Skeletal muscle cell (primary cell): ENCODE results near the gene PPM1L.
"Not testable (repeated sequence)": the region's sequence is repeated elsewhere in the genome, so short reads cannot be mapped to it uniquely, and the experiment has no call there.

Experiments
- DNase-seq: peaks from one replicate; pipeline ENCODE4 v3.0.0-alpha.2; 2010; ENCODE audit warnings: low read depth
- H3K4me3 ChIP-seq: 2 replicates; pipeline ENCODE4 v1.5.1; 2011; ENCODE audit warnings: low read depth, mild to moderate bottlenecking, control low read depth, low read length, moderate library complexity

Gene PPM1L

DNA sequence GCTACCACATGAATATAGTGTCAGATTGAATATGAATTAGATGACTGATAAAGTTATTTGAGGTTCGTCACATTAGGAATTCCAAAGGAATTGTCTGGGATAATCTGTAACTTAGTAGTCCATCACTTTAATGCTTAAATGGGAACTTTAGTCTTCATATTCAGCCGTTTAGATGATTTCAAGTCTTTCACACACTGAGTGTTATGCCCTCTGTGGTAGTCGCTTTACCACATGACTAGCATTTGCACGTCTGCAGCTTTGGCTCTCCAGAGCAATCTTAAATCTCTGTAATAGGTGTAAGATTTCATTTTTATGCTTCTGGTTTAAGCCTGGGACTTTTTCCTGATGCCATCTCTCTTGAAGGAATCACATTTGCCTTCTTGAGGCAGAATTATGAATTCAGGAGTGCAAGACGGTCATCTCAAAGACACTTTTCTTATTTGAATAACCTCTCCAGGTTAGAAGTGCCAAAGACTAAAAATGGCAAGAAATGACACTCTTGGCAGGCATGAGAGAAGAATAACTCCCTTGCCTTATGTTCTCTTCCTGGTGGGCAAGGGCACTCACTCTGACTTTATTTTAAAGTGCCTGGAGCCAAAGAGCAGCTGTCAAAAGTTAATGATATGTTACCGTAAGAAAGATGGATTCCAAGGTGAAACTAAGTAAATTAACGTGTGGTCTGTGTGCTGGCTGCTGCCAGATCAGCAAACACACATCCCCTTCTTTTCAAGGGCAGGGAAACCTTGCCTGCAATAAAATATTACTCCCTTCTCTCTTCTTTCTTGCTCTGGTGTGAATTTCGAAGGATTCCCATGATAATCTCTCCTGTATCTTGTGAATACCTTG, 195.8 kb downstream of the PPM1L start:
- no peak for DNase-seq
- no peak overlapping the region for H3K4me3 ChIP-seq

DNA sequence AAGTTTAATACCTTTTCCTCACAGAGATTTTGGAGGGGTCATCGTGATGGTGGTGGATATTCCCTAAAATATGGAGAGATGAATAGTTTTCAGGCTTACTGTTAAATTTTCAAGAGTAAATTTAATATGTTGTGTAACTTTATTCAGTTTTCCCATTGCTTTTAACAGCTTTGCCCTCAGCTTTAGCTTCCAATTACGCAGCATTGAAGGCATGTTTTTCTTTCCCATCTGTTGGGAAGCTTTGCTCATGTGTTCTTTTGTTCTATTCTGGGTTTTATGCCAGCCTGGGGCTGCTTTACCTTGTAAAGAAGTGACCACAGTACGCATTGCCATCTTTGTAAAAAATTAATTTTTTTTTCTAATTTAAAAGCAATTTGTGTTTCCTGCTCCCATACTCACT, 197.7 kb downstream of the PPM1L start:
- DNase-seq = no peak
- H3K4me3 ChIP-seq = no peak overlapping the region

DNA sequence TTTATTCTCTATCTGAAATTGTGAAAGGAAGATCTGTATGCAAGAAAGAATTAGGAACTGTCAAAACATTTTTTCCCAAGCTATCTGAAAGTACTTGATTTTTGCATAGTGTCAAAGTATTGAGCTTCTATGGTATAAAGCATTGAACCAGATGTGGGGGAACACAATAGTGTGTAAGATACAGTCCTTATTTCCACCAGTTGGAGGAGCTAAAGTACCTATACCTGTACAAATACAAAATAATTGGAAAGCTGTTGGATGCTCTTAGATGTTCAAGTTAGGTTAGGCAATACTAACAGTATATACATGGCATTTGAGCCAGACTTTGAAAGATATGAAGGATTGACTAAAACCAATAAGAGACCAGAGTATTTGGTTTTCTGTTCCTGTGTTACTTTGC, 200.8 kb downstream of the PPM1L start:
- H3K4me3 ChIP-seq = no peak overlapping the region
- no peak for DNase-seq

DNA sequence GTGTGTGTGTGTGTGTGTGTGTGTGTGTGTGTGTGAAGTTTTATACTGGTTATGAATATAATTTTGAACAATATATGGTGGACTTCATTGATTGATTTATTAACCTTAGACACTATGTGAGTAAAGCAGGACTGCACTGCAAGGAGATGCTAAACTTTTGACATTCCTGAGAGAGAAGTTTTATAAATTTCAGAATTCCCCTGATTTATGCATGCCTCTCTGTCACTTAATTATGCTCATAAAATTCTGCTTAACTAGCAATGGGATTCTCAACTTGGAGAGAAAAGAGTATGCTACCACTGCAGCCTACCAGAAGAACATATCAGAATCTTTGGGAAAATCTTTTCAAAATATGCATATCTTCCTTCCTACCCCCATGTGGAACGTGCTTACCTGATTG, 204.5 kb downstream of the PPM1L start:
- no peak overlapping the region for H3K4me3 ChIP-seq
- DNase-seq = no peak

DNA sequence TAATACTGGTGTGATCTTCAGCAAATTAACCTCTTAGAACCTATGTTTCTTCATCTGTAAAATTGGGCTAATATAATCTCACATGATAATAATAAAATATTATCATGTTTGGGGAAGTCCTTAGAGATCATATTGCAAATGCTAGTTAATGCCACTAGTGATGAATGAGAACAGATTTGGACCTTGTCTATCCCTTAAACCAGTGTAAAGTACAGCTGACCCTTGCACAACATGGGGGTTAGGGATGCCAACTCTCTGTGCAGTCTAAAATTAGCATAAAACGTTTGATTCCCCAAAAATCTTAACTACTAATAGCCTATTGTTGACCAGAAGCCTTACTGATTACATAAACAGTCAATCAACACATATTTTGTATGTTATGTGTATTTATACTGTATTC, 207.9 kb downstream of the PPM1L start:
- H3K4me3 ChIP-seq = no peak overlapping the region
- DNase-seq = no peak

DNA sequence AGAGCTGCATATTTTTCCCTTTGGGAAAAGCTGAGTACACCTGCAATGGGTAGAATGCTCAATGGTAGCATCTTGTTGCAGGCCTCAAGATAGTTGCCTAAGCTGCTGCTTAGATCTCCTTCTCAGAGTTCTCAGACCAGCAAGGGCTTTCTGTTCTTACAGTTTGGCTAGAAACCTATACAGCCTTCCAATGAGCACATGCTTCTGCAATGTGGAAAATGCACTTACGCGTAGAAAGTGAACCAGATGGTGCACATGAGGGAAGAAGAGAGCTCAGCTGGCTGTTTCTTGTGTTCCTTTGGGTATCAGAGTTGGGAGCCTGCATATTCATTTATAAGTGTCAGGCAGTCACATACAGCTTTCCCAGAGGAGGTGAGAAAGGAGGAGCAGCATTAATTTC, 212.7 kb downstream of the PPM1L start:
- no peak for DNase-seq
- H3K4me3 ChIP-seq = no peak overlapping the region

DNA sequence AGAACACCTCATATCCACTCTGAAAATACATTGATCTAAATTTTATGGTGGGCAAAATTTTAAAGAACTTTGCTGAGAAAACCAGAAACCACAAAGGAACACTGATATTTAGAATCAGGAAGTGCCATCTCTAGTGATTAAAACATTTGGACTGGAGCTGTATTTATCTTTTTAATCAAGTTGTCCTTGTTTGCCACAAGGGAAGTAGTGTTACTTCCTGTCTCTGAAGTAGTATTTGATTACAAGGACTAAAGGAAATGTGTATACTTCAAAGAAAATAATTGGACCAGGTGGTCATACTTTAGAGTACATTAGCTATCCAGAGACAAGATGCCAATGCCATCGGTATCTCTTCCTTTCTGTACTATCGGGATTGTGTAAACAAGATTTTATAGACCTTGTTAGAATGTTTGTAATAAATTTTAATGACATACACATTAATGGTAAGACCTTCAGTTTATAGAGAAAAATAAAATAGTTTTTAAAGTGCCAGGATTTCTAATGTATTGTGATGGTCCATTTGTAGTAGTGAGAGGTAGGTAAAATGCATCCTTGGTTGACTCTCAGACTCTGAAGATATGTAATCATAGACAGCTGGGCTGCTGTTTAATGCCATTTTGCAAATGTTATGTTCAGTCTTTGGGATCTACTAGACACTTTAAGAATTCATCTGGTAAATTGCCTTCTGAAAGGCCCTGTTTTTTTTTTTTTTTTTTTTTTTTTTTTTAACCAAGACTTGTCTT, 217.2 kb downstream of the PPM1L start:
- DNase-seq = no peak
- no peak overlapping the region for H3K4me3 ChIP-seq

DNA sequence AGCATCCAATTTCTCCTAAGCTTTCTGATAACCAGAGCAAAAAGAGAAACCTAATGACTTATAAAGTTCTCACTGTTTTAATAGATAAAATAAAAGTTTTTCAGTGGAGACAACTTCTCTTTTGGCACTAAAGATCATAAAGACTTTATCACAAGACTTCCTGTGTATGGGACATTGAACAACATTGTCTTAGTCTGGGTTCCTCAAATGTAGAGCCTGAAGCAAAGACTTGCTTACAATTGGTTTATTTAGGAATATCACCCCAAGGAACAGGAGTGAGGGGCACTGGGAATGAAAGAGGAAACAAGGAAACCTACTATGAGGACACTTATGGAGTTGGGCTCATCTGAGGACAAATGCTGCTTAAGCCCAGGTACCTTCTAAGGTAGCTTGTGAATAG, 221.7 kb downstream of the PPM1L start:
- H3K4me3 ChIP-seq = no peak overlapping the region
- no peak for DNase-seq

DNA sequence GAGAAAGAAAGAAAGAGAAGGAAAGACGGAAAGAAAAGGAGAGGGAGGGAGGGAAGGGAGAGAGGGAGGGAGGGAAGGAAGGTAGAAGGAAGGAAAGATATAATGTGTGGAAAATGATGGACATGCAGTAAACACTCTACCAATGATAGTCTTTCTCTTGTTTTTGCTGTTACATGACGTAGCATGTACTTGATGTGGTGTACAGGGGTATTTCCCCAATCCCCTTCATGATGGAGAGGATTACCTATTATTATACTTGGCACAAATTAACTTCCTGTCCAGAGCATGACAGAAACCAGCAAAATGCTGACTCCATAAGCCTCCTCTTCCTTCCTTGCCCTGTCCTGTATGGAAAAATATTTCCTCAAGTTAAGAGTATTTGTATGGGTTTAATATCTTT, 224.7 kb downstream of the PPM1L start:
- H3K4me3 ChIP-seq = no peak overlapping the region
- DNase-seq = no peak

DNA sequence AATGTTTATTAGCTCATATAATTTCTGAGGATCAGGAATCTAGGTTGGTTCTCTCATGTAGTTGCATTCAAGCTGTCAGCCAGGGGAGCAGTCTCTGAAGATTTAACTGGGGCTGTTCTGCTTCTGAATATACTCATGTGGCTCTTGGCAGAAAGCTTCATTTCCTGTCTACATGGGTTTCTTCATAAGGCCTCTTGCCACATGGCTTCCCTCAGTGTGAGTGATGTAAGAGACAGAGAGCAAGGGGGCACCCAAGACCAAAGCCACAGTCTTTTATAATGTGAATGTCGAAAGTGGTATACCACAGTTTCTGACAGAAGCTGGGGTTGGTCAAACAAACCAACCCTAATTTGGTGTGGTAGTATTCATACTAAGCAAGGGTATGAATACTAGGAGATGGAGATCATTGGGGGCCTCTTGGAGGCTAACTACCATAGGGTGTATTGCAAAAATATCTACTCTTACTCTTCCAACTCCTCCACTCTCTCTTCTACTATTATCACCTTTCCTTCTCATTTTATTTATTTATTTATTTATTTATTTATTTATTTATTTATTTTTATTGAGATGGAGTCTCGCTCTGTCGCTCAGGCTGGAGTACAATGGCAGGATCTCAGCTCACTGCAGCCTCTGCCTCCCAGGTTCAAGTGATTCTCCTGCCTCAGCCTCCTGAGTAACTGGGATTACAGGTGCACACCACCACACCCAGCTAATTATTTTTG, 225.3 kb downstream of the PPM1L start:
- DNase-seq = peak; percentile 23

DNA sequence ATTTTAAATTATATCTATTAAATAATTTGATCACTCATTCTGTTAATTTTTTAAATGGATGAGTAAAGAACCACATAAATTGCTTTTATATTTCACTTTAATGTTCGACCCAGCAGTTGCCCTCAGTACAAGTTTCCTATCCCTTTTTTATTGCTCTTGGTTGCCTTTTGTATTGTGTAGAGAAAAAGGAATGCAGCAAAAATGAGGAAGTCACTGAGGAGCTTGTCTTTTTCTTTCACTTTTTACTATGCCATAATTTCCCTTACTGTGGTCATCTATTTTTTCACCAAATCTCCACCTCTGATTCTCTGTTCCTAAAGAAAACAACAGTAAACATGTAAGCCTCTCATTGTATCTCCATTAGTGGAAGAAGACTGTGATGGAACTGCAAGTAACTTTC, 226.5 kb downstream of the PPM1L start:
- H3K4me3 ChIP-seq = no peak overlapping the region
- no peak for DNase-seq

More for the DNA sequence above, 225.3 kb downstream of the PPM1L start:
- no peak overlapping the region for H3K4me3 ChIP-seq

DNA sequence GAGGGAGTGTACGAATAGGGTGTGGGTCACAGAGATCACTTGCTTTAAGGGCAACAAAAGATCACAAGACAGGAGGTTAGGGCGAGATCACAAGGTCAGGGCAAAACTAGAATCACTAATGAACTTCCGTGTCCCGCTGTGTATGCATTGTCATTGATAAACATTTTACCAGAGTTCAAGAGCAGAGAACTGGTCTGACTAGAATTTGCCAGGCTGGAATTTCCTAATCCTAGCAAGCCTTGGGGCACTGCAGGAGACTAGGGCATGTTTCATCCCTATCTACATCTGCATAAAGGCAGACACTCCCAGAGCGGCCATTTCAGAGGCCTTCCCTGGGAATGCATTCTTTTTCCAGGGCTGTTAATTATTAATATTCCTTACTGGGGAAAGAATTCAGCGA, 227.9 kb downstream of the PPM1L start:
- not testable (repeated sequence) for H3K4me3 ChIP-seq, DNase-seq

DNA sequence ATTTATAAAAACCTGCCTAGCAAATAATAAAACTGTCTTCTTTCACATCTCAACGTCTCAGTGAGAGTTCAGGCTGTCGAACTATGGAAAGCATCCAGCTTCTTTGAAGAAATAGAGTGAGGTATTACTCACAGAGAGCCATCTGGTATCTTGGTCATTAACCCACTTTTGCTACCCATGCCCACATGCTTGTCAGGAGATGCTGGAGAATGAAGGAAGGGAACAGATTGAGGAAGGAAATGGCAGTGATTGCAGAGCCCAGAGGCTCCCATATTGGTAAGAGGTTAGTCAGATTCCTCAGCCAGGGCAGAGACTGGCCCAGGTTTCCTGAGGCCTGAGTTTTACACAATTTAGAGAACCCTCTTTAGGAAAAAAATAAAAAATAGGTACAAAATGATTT, 230.0 kb downstream of the PPM1L start:
- no peak overlapping the region for H3K4me3 ChIP-seq
- no peak for DNase-seq

DNA sequence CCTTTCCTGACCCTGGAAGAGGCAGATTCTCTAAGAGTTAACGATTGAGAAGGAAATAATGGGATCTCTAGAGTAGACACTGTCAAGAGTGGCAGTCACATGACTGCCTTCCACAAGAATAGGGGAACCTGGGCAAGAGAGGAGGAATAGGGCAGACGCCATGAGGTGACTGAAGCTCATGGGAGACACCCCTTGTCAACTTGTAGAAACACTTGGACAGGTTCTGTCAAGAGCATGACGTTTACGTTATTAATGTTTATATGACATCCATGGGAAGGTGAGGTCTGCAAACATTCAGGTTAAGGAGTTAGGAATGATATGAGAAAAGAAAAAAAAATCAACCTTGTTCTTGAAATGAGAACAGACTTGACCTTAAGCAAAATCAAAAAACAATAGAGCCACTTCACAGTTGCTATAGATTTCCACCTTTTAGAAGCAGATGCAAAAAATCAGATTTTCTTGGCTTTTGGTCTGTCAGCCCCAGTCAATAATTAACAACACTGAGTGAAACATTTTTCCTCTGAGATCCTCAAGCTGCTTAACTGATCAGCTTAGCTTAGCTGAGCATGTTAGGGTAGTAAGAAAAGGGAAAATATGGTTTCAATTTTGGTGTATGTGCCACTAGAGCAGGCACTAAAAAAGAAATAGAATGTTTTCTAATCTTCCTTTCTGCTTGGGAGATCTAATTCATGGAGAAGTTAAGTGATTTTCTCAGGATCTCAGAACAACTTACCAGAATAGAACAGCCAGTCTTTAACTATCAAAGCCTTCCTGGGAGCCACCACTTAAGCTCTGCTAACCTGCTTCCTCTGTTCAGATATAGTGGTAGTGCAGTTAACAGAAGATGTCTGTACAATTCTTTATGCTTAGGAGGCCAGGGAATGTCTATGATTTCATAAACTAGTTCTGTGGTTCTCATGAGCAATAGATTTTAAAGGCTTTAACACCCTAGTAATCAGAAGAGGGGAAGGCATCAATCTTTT, 232.2 kb downstream of the PPM1L start:
- no peak overlapping the region for H3K4me3 ChIP-seq
- no peak for DNase-seq

DNA sequence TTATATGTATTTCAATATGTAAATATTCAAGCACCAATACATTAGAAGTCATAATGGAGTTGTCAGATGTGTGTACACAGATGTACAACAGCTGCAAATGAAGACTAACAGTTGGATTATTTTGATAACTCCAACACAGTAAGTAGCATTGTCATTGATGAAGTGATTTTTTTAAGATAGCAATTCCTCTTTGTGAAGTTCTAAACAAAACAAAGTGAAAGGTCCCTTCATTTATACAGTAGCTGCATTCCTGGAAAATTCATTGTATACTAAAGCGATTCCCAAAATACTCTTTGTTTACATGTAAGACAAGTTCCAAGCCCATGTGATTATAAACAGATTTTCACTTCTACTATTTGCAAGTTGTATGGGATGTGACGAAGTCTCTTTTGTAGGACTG, 234.4 kb downstream of the PPM1L start:
- no peak overlapping the region for H3K4me3 ChIP-seq
- DNase-seq = no peak

DNA sequence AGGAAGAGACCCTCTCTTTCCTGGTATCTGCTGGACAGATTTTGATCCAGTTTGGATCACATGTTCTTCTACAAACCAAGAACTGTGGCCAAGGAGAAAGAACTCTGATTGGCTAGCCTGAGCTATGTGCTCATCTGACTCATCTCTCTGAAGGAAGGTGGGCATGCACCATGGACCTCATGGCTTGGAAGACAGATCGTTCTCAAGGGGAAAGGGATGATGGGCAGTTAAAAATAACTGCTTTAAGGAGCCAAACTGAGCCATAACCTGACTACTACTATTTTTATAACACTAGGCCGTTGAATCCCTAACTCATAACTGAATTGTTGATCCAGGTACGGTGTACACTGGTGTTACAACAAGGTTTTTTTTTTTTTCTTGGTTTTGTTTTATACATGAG, 236.7 kb downstream of the PPM1L start:
- DNase-seq = no peak
- H3K4me3 ChIP-seq = no peak overlapping the region

DNA sequence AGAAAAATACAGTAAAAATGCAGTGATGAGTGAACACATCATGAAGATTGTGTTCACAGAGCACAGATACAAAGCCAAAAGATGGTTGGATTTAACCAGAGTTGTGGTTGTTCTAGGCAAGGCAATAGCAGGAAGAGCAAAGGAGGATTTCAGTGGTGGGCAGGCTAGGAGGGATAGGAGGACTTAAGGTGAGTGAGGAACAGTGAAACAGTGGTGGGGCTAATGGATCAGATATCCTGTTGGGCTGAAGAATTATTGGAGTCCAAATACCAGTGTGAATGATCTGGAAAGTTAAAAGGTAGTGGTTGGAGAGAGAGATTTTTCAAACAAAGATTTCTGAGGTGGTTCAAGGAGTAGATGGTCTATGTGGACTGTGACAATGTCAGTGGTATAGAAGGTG, 240.8 kb downstream of the PPM1L start:
- H3K4me3 ChIP-seq = no peak overlapping the region
- DNase-seq = no peak

DNA sequence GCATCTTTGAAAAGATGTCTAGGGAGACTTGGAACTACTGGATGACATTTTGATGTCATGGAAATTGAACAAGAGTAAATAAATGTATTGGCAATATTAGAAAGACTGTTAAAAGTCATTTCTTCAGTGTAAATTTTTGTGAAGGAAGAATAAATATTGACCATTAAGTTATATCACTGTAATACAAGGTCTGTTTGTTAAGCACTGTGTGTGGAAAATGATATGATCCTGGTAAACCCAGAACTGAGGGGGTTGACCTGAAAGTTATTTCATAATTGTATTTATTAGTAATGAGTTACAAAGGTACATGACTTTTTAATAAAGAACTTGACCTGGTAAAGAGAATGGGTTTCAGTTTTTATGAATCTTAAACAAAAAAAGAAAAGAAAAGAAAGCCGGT, 242.6 kb downstream of the PPM1L start:
- no peak overlapping the region for H3K4me3 ChIP-seq
- no peak for DNase-seq

DNA sequence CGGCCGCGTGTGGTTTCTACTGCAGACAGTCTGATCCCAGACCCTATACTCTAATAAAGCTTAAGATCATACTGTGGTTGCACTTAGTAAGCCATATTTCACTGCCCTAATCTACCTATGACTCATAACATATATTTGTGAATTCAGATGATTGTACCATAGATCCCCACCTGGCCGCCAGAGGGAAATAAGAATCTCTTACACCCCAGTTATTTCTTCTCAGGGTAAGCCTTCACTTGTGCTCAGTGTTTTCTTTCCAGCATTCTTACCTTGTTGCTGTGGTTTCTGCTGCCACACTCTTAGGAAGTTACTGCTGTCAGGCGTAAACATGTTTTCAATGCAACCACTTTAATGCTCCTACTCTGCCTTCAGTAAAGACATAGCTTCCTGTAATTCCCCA, 243.2 kb downstream of the PPM1L start:
- no peak for DNase-seq
- no peak overlapping the region for H3K4me3 ChIP-seq
